NCI-H1105 (cell line): ENCODE data around the gene KRT16.
"Not testable (repeated sequence)": the region's sequence is repeated elsewhere in the genome, so short reads cannot be mapped to it uniquely, and the experiment has no call there.

Experiments used
- DNase-seq: peaks from one replicate; lab custom pipeline; 2025; lab: John Stamatoyannopoulos, UW

Gene KRT16

DNA sequence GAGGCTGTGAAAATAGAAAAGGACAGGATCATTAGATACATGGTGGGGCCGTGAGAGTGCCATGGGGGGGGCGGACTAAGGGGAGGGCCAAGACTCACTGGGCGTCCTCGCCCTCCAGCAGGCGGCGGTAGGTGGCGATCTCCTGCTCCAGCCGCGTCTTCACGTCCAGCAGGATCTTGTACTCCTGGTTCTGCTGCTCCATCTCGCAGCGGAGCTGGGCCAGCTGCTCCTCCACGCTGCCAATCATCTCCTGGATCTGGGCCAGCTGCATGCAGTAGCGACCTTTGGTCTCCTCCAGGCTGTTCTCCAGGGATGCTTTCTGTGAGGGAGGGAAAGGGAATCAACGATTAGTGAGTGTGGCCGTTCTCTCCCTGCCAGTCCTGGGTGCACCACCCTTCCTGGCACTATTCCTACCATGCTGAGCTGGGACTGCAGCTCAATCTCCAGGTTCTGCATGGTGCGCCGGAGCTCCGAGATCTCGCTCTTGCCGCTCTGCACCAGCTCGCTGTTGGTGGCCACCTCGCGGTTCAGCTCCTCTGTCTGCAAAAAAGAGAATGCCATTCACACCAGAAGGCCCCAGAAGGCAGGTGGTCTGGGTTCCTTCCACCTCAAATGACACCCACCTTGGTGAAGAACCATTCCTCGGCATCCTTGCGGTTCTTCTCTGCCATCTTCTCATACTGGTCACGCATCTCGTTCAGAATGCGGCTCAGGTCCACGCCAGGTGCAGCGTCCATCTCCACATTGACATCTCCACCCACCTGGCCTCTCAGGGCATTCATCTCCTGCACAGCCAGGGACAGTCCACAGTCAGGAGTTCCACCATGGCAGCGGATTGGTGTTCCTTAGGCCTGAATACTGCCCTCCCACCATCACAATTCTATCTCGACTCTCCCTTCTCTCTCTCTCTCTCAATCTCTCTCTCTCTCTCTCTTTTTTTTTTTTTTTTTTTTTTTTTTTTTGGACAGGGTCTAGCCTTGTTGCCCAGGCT, 29.1 kb downstream of the KRT16 start:
- no peak for DNase-seq

DNA sequence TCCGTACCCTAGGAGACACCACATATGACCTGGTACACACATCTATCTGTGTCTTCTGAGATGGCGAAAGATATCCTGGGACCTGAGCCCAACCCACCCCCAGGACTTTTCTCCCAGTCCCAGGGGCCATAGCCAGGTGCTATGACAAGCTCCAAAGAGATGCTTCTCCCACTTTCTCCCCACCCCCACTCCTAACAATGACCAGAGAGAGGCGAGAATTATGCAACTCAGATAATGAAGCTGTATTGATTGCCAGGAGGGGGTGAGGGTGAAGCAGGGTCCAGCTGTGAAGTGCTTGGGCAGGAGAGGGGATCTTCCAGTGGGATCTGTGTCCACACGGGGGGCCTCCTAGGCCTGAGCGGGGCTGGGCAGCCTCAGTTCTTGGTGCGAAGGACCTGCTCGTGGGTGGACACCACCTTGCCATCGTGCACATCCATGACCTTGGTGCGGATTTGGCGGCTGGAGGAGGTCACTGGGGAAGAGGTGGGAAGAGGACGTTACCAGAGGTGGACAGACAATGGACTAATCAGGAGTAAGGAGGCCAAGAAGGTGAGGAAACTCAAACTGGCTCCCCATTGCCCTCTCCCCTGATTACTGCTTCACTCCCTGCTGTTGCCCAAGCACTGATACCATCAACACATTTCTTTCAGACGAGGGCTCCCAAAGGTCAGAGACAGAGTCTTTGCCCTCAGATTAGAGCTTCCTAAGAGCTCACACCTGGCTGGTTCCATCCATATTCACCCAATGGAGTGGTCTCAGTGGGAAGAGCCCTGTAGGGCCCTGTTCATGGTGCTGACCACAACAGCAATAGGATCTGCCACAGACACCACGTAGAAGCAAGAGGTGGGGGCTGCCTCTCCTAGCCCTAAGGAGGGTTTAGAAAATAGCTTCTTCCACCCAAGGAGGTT, 30.3 kb downstream of the KRT16 start:
- not testable (repeated sequence) for DNase-seq

DNA sequence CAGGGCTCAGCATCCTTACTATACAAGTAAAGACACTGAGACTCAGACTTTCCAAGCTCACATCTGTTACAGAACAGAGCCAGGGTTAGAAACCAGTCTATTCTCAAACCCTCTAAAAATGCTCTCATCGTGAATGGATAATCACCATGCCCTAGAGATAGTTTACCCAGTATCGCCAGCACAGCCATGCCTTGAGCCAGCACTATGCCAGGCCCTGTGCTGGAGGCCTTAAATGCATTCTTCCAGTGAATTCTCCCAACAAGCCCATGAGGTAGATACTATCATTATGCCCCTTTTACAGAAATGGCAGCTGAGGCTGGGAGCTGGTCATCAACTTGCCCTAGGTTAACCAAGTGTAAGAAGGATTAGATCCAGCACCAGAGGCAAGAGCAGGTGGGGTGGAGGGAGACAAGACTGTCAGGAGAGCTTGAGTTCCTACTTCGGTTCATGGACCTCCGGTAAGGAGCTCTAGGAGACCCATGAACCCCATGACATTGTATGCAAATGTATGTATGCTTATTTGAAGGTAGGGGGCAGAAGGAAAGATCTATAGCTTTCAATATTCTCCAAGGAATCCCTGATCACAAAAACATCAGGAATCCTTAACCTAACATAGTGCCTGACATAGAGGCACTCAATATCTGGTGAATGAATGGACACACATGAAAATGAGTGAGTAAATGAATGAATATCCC, 31.1 kb downstream of the KRT16 start:
- no peak for DNase-seq

DNA sequence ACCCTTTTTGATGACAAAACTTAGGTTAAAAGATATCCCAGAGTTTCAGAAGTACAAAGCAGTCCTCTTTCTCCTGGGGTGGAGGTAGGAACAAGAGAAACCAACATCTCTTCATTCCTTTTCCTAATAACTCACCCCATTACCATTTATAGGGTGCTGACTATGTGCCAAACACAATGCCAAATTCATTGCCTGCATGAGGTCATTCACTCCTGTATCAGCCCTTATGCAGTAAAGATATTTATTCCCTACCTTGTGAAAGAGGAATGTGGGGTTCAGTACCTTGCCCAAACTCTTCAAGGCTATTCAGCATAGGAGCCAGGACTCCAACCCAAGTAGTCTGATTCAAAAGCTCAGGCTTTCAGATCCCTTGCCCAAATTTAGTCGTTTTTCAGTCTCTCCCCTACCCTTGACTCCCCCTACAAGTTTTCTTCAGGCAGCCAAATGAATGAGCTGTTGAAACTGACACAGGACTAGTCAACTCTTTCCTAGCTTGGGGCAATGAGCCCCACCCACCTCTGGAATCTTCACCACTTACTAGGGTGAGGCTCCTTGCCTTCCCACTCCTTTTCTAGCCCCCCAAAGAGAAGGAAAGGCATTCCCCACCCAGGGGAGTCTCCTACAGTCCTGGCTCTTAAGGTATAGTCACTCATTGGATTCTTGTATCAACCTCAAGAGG, 31.7 kb downstream of the KRT16 start:
- no peak for DNase-seq

DNA sequence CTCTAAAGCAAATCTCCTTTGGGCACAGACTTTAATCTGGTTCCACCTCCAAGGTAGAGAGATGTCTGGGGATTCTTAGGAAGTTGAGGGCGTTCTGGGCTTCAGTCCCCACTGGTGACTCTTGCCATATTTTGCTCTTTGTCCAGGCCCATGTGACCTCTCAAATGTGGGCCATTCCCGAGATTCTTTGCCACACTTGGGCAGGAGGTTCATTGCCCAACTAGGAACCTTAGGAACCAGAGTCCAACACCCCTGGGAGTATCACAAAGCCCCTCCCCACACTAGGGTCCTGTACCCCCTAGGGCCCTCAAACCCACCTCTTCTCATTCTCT, 32.4 kb downstream of the KRT16 start:
- no peak for DNase-seq

DNA sequence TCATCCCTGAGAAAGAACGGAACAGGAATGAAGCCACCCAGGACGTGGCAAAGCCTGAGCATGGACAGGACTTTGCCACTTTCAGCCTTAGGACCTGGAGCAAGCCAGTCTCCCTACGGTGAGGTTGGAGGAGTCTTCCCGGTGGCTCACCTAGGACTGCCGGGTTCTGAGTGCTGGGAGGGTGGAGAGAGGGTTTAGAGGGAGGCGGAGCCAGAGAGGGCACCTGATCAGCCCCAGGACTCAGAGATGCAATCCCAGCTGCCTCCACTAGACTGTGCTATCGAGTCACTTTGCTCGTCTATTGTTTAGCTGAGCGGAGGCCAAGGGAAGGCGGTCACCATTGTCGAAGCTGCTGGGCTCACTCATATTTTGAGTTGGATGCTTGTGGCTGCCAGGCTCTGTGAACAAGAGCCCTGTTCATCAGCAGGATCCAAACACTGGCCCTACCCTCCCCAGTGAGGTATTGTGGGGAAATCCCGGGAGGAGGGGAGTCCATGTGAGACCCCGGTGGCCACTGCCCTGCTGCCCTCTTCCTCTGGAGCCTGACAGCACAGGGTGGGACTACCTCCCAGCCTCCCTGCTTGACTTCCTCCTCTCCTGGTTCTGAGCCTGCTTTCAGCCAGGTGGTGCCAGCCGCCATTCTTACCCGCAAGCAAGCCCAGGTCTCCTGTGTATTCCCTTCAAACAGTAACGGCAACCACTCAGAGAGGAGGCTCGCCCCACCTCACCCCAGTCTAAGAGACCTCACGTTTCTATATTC, 32.9 kb downstream of the KRT16 start:
- peak; percentile 15 for DNase-seq

DNA sequence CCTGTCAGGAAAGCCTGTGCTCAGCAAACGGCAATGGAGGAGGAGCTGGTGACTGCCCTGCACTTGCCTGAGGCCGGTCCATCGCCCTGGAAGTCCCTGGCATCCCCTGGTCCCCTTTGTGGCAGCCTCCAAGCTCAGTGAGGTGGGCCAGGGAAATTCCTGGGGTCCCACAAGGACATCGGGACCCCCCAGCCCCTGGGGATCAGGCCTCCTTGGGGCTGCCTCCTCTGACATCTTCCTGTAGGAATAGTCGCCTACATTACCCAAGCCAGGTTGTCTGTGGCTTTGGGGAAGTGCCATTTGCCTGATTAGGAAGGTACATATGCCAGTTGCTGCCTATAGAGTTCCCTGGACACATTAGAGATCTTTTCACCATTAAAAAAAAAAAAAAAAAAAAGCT, 33.6 kb downstream of the KRT16 start:
- DNase-seq, result no peak

DNA sequence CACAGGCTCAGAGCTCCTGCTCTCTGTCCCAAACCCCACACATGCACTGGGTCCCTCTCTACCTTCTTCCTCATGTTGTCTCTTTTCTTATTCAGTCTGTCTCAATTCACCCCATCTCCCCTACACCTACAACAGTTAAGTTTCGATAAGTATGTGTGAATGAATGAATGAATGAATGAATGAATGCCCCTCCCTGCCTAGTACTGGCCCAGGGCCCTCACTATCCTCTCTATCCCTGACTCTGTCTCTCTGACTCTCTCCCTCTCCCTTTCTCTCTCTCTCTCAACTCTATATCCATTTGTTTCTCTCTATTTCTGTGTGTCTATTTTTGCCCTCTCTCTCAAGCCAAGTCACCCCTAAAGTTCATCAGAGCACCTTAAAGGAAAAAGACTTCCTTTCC, 34.0 kb downstream of the KRT16 start:
- DNase-seq, result no peak

DNA sequence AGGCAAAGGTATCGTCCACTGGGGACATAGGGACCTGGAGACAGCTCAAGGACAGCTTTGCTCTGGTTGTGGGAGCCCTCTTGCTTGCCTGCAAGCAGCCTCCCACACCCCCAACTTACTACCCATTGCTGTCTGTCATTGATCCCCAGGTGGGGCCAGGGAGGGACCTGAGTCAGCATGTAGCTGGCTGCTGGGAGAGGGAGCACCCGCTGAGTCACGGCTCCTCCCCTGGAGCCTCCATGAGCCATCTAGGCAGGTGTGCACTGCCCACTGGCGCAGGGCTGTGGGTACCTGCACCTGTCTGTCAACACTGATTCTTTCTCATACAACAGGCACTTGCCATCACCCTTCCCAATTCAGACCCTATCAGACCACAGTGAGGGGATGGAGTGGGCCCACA, 35.8 kb downstream of the KRT16 start:
- not testable (repeated sequence) for DNase-seq

DNA sequence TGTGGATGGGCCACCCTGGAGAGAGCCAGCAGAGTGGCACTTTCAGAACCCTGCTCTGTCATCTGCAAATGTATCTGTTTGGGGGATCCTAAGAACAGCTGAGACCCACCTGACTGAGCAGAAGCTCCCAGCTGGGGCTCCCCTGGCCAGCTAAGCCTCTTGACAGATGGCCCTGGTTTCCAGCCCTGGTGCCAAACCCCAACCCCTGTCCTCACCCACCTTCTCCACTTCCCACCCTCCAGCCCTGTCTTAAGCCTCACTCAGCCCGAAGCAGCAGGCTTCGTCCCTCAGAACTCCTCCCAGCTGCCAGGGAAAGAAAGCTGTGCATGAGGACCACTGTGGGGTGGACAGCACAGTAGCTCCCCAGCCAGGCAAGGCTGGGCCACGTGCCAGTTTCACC, 37.2 kb downstream of the KRT16 start:
- no peak for DNase-seq

DNA sequence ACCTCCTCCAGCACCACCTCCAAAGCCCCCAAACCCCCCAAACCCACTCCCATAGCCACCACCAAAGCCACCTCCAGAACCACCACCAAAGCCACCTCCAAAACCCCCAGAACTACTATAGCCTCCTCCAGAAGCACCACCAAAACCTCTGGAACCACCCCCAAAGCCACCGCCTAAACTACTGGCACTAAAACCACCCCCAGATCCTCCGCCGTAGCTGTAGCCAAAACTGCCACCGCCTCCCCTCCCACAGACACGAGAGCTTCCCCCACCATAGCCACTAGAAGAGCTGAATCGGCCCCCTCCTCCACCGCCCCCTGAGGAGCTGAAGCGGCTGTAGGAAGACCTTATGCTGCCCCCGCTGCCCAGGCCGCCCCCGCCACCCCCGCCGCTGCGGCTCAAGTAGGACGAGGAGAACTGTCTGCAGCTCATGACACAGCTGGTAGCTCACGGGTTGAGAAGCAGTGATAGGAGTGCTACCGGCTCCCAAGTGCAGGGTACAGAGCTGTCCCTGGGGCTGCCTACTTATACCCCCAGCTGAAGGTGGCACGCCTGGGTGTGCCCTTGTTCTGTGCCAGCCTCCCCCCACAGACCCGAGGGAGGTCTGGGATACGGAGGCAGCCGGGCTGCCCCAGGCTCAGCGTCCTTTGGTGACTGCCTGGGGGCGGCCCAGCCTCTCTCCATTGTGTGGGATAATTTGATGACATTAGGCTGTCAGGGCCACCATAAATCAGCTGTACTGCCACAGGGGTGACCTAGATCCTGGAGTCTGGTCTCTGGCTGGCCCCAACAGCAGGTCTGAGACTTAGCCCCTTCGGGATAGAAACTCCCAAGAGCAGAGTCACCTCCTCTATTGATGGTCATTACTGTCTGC, 40.8 kb downstream of the KRT16 start, which contains the start of gene KRT9:
Gene KRT9 (minus strand): TSS at position 499 of the 874 bp plus-strand sequence. CDS start 67 bp downstream, at position 432.
- DNase-seq, result no peak

DNA sequence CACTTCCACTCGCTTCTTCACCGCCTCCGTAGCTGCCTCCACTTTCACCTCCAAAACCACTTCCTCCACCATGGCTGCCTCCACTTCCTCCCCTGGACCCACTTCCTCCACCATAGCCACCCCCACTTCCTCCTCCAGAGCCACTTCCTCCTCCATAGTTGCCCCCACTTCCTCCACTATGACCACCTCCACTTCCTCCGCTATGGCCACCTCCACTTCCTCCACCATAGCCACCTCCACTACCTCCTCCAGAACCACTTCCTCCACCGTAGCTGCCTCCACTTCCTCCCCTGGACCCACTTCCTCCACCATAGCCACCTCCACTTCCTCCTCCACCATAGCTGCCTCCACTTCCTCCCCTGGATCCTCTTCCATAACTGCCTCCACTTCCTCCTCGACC, 45.2 kb downstream of the KRT16 start:
- no peak for DNase-seq

DNA sequence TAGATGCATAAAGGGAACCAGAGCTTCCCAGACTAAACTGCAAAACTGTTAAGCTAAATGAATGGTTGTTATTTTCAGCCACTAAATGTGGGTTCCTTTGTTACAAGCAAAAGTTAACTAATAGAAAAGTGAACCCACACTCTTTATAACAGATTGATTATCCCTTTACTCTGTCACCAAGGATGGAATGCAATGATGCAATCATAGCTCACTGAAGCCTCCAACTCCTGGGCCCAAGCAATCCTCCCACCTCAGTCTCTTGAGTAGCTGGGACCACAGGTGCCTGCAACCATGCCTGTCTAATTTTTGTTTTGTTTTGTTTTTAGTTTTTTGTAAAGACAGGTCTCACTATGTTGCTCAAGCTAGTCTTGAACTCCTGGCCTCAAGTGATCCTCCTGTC, 47.2 kb downstream of the KRT16 start:
- DNase-seq, result no peak

DNA sequence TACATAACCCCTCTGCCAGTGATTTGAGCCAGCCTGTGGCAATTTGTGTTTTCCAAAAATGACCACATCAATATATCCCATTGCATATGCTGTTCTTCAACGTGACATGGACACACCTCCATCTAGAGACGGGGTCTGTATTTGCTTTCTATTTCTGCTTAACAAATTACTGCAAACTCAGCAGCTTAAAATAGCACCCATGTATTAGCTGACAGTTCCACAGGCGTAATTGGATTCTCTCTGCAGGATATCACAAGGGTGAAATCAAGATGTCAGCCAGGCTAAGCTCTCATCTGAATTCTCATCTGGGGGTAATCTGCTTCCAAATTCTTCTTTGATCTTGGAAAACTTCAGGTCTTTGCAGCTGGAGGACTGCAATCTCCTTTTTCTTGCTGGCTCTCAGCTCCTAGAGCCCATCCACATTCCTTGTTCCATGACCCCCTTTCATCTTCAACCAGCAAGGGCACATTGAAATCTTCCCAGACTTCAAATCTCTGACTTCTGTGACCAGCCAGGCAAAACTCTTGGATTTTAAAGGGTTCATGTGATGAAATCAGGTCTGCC, 48.9 kb downstream of the KRT16 start:
- DNase-seq, result no peak

DNA sequence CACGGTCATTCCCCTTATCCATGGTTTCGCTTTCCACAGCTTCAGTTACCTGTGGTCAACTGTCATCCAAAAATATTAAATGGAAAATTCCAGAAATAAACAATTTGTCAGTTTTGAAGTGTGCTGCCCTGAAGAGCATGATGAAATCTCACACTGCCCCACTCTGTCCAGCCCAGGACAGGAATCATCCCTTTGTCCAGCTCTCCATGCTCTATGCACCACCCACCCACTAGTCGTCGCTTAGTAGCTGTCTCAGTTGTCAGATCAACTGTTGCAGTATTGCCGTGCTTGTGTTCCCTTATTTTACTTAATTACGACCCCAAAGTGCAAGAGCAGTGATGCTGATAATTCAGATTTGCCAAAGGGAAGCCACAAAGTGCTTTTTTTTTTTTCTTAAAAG, 51.0 kb downstream of the KRT16 start:
- DNase-seq, result no peak
